SIG-M5 (cell line): ENCODE measurements around the gene SSBP1.
"Not testable (repeated sequence)": the region's sequence is repeated elsewhere in the genome, so short reads cannot be mapped to it uniquely, and the experiment has no call there.

ENCODE experiments used
- DNase-seq: peaks from one replicate; lab custom pipeline; 2025; lab: John Stamatoyannopoulos, UW

The SSBP1 gene

GRCh38 chr7:141709749-141710148 is 28.4 kb upstream of the SSBP1 start:
- DNase-seq, result no peak

- no peak for DNase-seq
Measured at GRCh38 chr7:141710301-141710700, 27.9 kb upstream of the SSBP1 start.

GRCh38 chr7:141712603-141713255 is 25.4 kb upstream of the SSBP1 start:
- no peak for DNase-seq

- no peak for DNase-seq
Measured at GRCh38 chr7:141713890-141714289, 24.3 kb upstream of the SSBP1 start.

GRCh38 chr7:141714571-141714970 is 23.6 kb upstream of the SSBP1 start:
- no peak for DNase-seq

GRCh38 chr7:141715018-141715417 is 23.1 kb upstream of the SSBP1 start:
- no peak for DNase-seq

GRCh38 chr7:141715794-141716689 is 22.1 kb upstream of the SSBP1 start:
- no peak for DNase-seq

- DNase-seq, result no peak
Measured at GRCh38 chr7:141717450-141717849, 20.7 kb upstream of the SSBP1 start.

GRCh38 chr7:141722529-141722928 is 15.6 kb upstream of the SSBP1 start:
- no peak for DNase-seq

GRCh38 chr7:141729020-141729419 is 9.1 kb upstream of the SSBP1 start:
- DNase-seq, result no peak

GRCh38 chr7:141731476-141732149 is 6.5 kb upstream of the SSBP1 start:
- no peak for DNase-seq

GRCh38 chr7:141737118-141737835 is 881 bp upstream of the SSBP1 start:
- no peak for DNase-seq

- no peak for DNase-seq
Measured at GRCh38 chr7:141738592-141739013, 445 bp downstream of the SSBP1 start.

- DNase-seq, result no peak
Measured at GRCh38 chr7:141739250-141739649, 1.1 kb downstream of the SSBP1 start.

- DNase-seq, result no peak
Measured at GRCh38 chr7:141742229-141742628, 4.1 kb downstream of the SSBP1 start.

GRCh38 chr7:141744131-141744530 is 6.0 kb downstream of the SSBP1 start:
- no peak for DNase-seq

- DNase-seq, result no peak
Measured at GRCh38 chr7:141748396-141748795, 10.2 kb downstream of the SSBP1 start.

- not testable (repeated sequence) for DNase-seq
Measured at GRCh38 chr7:141751904-141752303, 13.7 kb downstream of the SSBP1 start.

GRCh38 chr7:141752634-141753033 is 14.5 kb downstream of the SSBP1 start:
- DNase-seq, result no peak

- DNase-seq, result no peak
Measured at GRCh38 chr7:141754939-141755338, 16.8 kb downstream of the SSBP1 start.

- no peak for DNase-seq
Measured at GRCh38 chr7:141763797-141764196, 25.6 kb downstream of the SSBP1 start, which contains the start of gene TAS2R3. TSS of gene TAS2R3 (plus strand) at chr7:141764097. CDS start at chr7:141764159, 62 bp downstream.

GRCh38 chr7:141770083-141770583 is 32.0 kb downstream of the SSBP1 start:
- DNase-seq, result not testable (repeated sequence)
